K562 (cell line): ENCODE results near the gene CEP135. TPM values are rescaled to one million over a fixed set of nuclear protein-coding genes. Genes with fewer than 3 reads are reported as not detected.

Experiments used
- ATAC-seq: fragments of 200-7000 bp; cut with Tn5 transposase; 3 replicates; pipeline ENCODE4 v1.9.1; 2020; ENCODE audit warnings: moderate library complexity
- BruUV-seq: library from RNA; stranded (reverse); fragments of 400-500 nt; replicated peaks from 2 replicates; lab custom pipeline; 2021; lab: Mats Ljungman, UMichigan
- CTCF ChIA-PET: fragments of 300-600 bp; formaldehyde crosslinking; extraction: SDS; loops from one replicate; lab custom pipeline; 2021; ENCODE audit warnings: low intra/inter-chr PET ratio; lab: Yijun Ruan, JAX
- POLR2A ChIA-PET: fragments of 300-600, 350-650 bp; sonication (Branson Sonifier 250); formaldehyde crosslinking; extraction: SDS; loops from one replicate; lab custom pipeline; 2021; ENCODE audit warnings: antibody characterized with exemption, inconsistent platforms; lab: Yijun Ruan, JAX
- DNase-seq, 4 experiments: peaks; one replicate each; pipeline versions ENCODE4 v3.0.0 to v3.0.0-alpha.2; 2011 to 2018; ENCODE audit warnings: low spot score in 3 of 4, mixed read lengths in 3 of 4; ENCODE audit errors: extremely low read depth in 1 of 4
- FAIRE-seq: peaks from 2 replicates; lab custom pipeline; 2011; peaks lifted over from hg19 to GRCh38; lab: Jason Lieb, UNC
- H2AFZ ChIP-seq: 2 replicates; pipeline ENCODE4 v1.6.0; 2011; ENCODE audit warnings: low read depth, low read length, control low read depth, inconsistent platforms
- H3K27ac ChIP-seq: fragments of 200-600 bp; 3 replicates; pipeline ENCODE4 v1.8.0; 2011; ENCODE audit warnings: low read depth, mild to moderate bottlenecking, control low read depth, inconsistent platforms, low read length, moderate library complexity, mixed read lengths; ENCODE audit errors: extremely low read depth
- H3K27me3 ChIP-seq, 2 experiments: fragments of 300-600 bp in 1 of 2; 2 replicates in 1 of 2; 3 replicates in 1 of 2; pipeline versions ENCODE4 v1.6.0 to v1.8.0; 2011; ENCODE audit warnings: inconsistent platforms in 2 of 2, low read length in 2 of 2, mild to moderate bottlenecking in 1 of 2, mixed read lengths in 1 of 2, moderate library complexity in 1 of 2; ENCODE audit not compliant: control insufficient read depth in 2 of 2, insufficient read depth in 2 of 2
- H3K36me3 ChIP-seq: fragments of 300-600 bp; 3 replicates; pipeline ENCODE4 v1.8.0; 2011; ENCODE audit warnings: mild to moderate bottlenecking, low read length, inconsistent platforms; ENCODE audit not compliant: control insufficient read depth, insufficient read depth
- H3K4me1 ChIP-seq, 2 experiments: fragments of 200-600 bp in 1 of 2; replicated peaks in 1 of 2; 2 replicates in 1 of 2; 3 replicates in 1 of 2; pipeline versions ENCODE4 v1.5.1 to v1.8.0; 2011; ENCODE audit warnings: inconsistent platforms in 2 of 2, low read length in 2 of 2, mild to moderate bottlenecking in 1 of 2, mixed read lengths in 1 of 2, moderate library complexity in 1 of 2; ENCODE audit not compliant: control insufficient read depth in 2 of 2, insufficient read depth in 2 of 2
- H3K4me2 ChIP-seq: 2 replicates; pipeline ENCODE4 v1.6.1; 2011; ENCODE audit warnings: low read length, control low read depth, inconsistent platforms, mixed read lengths; ENCODE audit not compliant: insufficient read depth
- H3K4me3 ChIP-seq: fragments of 200-600 bp; sonication (generic), shearing (Covaris generic); 2 replicates; pipeline ENCODE4 v1.5.1; 2016; ENCODE audit warnings: control low read depth, inconsistent platforms
- H3K79me2 ChIP-seq: fragments of 200-600 bp; 3 replicates; pipeline ENCODE4 v1.8.0; 2011; ENCODE audit warnings: low read length, inconsistent platforms; ENCODE audit not compliant: control insufficient read depth, insufficient read depth
- H3K9ac ChIP-seq, 2 experiments: 2 replicates each; pipeline versions ENCODE4 v1.6.0 to v1.6.1; 2011; ENCODE audit warnings: low read depth in 2 of 2, low read length in 2 of 2, control low read depth in 1 of 2, inconsistent platforms in 1 of 2, mild to moderate bottlenecking in 1 of 2, mixed read lengths in 1 of 2; ENCODE audit not compliant: insufficient read depth in 1 of 2
- H3K9me1 ChIP-seq: one replicate; pipeline ENCODE4 v1.6.0; 2011; ENCODE audit warnings: inconsistent platforms, mild to moderate bottlenecking, low read length, moderate library complexity; ENCODE audit not compliant: control insufficient read depth, insufficient read depth
- H3K9me3 ChIP-seq: replicated peaks from 2 replicates; pipeline ENCODE4 v1.5.1; 2011; ENCODE audit warnings: low read depth, low read length, inconsistent platforms; ENCODE audit not compliant: control insufficient read depth, insufficient read depth
- H4K20me1 ChIP-seq: replicated peaks from 2 replicates; pipeline ENCODE4 v1.6.1; 2011; ENCODE audit warnings: low read length, inconsistent platforms, mixed read lengths; ENCODE audit not compliant: control insufficient read depth, insufficient read depth
- E2F8 ChIP-seq: fragments of 450-650 bp; IDR thresholded peaks from 2 replicates; pipeline ENCODE4 v1.7.1; 2018; ENCODE audit warnings: mild to moderate bottlenecking, low read depth; ENCODE audit not compliant: partially characterized antibody
- HMG20B ChIP-seq: fragments of 250-450 bp; sonication (Bioruptor Pico); IDR thresholded peaks from 2 replicates; pipeline ENCODE4 v1.5.0; 2021; ENCODE audit warnings: mild to moderate bottlenecking
- HNRNPL ChIP-seq: fragments of 200-400 bp; formaldehyde crosslinking; IDR thresholded peaks from 2 replicates; pipeline ENCODE4 v1.6.1; 2017; ENCODE audit warnings: low read depth, mild to moderate bottlenecking, low read length
- HNRNPLL ChIP-seq: fragments of 200-400 bp; formaldehyde crosslinking; IDR thresholded peaks from 2 replicates; pipeline ENCODE4 v1.6.1; 2017; ENCODE audit warnings: low read length, low read depth, mild to moderate bottlenecking; ENCODE audit not compliant: poor library complexity, severe bottlenecking
- NR0B1 ChIP-seq: fragments of 450-650 bp; IDR thresholded peaks from one replicate; pipeline ENCODE4 v1.6.1; 2018; ENCODE audit warnings: mild to moderate bottlenecking, moderate library complexity; ENCODE audit not compliant: partially characterized antibody
- NR2F6 ChIP-seq: fragments of 450-650 bp; formaldehyde crosslinking; IDR thresholded peaks from 2 replicates; pipeline ENCODE4 v1.4.0; 2020; ENCODE audit warnings: mild to moderate bottlenecking
- PRMT5 ChIP-seq: sonication (generic); formaldehyde crosslinking; IDR thresholded peaks from 2 replicates; pipeline ENCODE4 v1.5.0; 2020; ENCODE audit warnings: missing genetic modification reagents
- SIN3B ChIP-seq: fragments of 450-650 bp; IDR thresholded peaks from 2 replicates; pipeline ENCODE4 v1.6.1; 2017; ENCODE audit warnings: low read depth, mild to moderate bottlenecking, moderate library complexity
- ZBTB8A ChIP-seq: fragments of 450-650 bp; IDR thresholded peaks from 2 replicates; pipeline ENCODE4 v1.6.1; 2018; ENCODE audit warnings: mild to moderate bottlenecking, moderate library complexity; ENCODE audit not compliant: partially characterized antibody
- ZNF165 ChIP-seq: fragments of 250-450 bp; sonication (Bioruptor Pico); IDR thresholded peaks from 2 replicates; pipeline ENCODE4 v1.4.0; 2020; ENCODE audit warnings: borderline replicate concordance
- ZNF197 ChIP-seq: fragments of 200-800 bp; sonication (Bioruptor generic); IDR thresholded peaks from 2 replicates; pipeline ENCODE4 v1.6.1; 2016; ENCODE audit warnings: low read depth, missing genetic modification characterization, missing compliant biosample characterization
- ZNF354B ChIP-seq: fragments of 250-450 bp; sonication (Bioruptor Pico); IDR thresholded peaks from 2 replicates; pipeline ENCODE4 v1.4.0; 2020
- ZNF668 ChIP-seq: fragments of 250-450 bp; sonication (Bioruptor Pico); IDR thresholded peaks from 2 replicates; pipeline ENCODE4 v1.8.0; 2022; ENCODE audit warnings: mild to moderate bottlenecking, inconsistent platforms
- WGBS: fragments of 100-300 bp; shearing (Covaris generic); methylation state at CpG from one replicate; pipeline ENCODE4 v1.1.6; 2016; ENCODE audit warnings: low coverage, mixed read lengths; ENCODE audit not compliant: insufficient coverage; ENCODE audit errors: missing lambda C conversion rate; 5-methylcytosine and 5-hydroxymethylcytosine counted together
- in situ Hi-C: fragments of 300-500 bp; cut with MboI; formaldehyde crosslinking; loops from 4 replicates; pipeline ENCODE4 v1.15.0; 2018; ENCODE audit warnings: inconsistent platforms, mixed read lengths
- intact Hi-C: fragments of 100-400 bp; cut with micrococcal nuclease; formaldehyde crosslinking; loops from 2 replicates; pipeline ENCODE4 v1.14.2; 2022
- polyA plus RNA-seq, 8 experiments: library from polyadenylated mRNA; depleted of rRNA in 4 of 8; stranded (reverse) in 5 of 8; unstranded in 3 of 8; fragments of >200 nt; fragmentation: Nextera tagmentation in 2 of 8; fragmentation: Illumina TruSeq in 1 of 8; extraction: Ambion mirVana in 2 of 8; extraction: Trizol in 1 of 8; gene quantifications; 2 replicates each; pipeline versions ENCODE4 v1.2.1 to v1.2.3, GENCODE V29; 2011 to 2014; ENCODE audit warnings: inconsistent platforms in 1 of 8, missing spikeins in 1 of 8
- total RNA-seq, 7 experiments: library from RNA; depleted of rRNA in 6 of 7; stranded (reverse); fragments of >200 nt in 6 of 7; fragmentation: Illumina TruSeq in 2 of 7; extraction: Trizol in 2 of 7; gene quantifications; 2 replicates each; pipeline versions ENCODE4 v1.2.1 to v1.2.3, GENCODE V29; 2011 to 2021; ENCODE audit warnings: low replicate concordance in 1 of 7

Gene CEP135
- total and polyA plus RNA-seq, 9 of the 15 experiments (the other 6 are each of a cell fraction or from before 2014, with no cell fraction given), result 3.1 to 18.9 (median 15.3) TPM

- H3K4me1 ChIP-seq, result no peaks in the 10 kb centered on the region; a peak in 1 of 5 replicates
- no peak overlapping the region for H3K4me3 ChIP-seq
- intact Hi-C loops (no loop called here), in situ Hi-C loops (no loop called here)
- WGBS, result 83% methylated on average over 1 of the region's 1 CpG
- POLR2A ChIA-PET, result no interaction called here
- H3K79me2 ChIP-seq, result peaks cover 21% of the 10 kb centered on the region
- no TSS peak for BruUV-seq
- no peak overlapping the region for H2AFZ ChIP-seq
- no peaks in the 10 kb centered on the region for H3K27me3 ChIP-seq
- H3K9me3 ChIP-seq, result no peaks in the 10 kb centered on the region
- CTCF ChIA-PET, result no interaction called here
- no peaks in the 10 kb centered on the region for H4K20me1 ChIP-seq
- H3K9me1 ChIP-seq, result no peaks in the 10 kb centered on the region
- H3K27ac ChIP-seq, result no peak overlapping the region
- no peak for FAIRE-seq
- no peak overlapping the region for H3K9ac ChIP-seq
- TF ChIP-seq ZNF165 (CRISPR knock-in tag), result no peak
- no peak for TF ChIP-seq ZBTB8A
- TF ChIP-seq SIN3B, result no peak
- no peak for TF ChIP-seq ZNF197 (CRISPR knock-in tag)
- no peak for TF ChIP-seq ZNF354B (CRISPR knock-in tag)
- no peak for TF ChIP-seq HNRNPLL
- TF ChIP-seq NR2F6 (CRISPR knock-in tag), result no peak
- no peak for TF ChIP-seq PRMT5 (CRISPR knock-in tag)
- no peak for TF ChIP-seq NR0B1
- no peak for TF ChIP-seq ZNF668 (CRISPR knock-in tag)
- TF ChIP-seq HNRNPL, result no peak
- TF ChIP-seq HMG20B (CRISPR knock-in tag), result no peak
- no peak for TF ChIP-seq E2F8
- H3K36me3 ChIP-seq, result peaks cover 77% of the 10 kb centered on the region; the same call in 2 of the 3 replicates
- no peak for ATAC-seq
- no peak overlapping the region for H3K4me2 ChIP-seq
- DNase-seq, result no peak
Observed at GRCh38 chr4:55955710-55956109, 7.0 kb downstream of the CEP135 start.
